Gastroesophageal sphincter (tissue), 4 donors: ENCODE data around the gene KRTAP4-6. TPM values are rescaled to one million over a fixed set of nuclear protein-coding genes. Genes with fewer than 3 reads are reported as not detected.
"Not testable (repeated sequence)": the region's sequence is repeated elsewhere in the genome, so short reads cannot be mapped to it uniquely, and the experiment has no call there.

Experiments
- ATAC-seq: fragments of 150-250 bp; one replicate; pipeline ENCODE4 v1.9.1; 2016; ENCODE audit warnings: mild to moderate bottlenecking, moderate library complexity
- H3K27ac ChIP-seq, 4 donors: fragments of 200-600 bp; sonication (generic) in 3 of 4; 1 replicate in 3 of 4; 2 replicates in 1 of 4; pipeline ENCODE4 v1.5.1; 2016 to 2019
- H3K27me3 ChIP-seq: fragments of 200-600 bp; sonication (generic); one replicate; pipeline ENCODE4 v1.5.1; 2019
- H3K36me3 ChIP-seq, 2 donors: fragments of 200-600 bp; sonication (generic); one replicate each; pipeline ENCODE4 v1.5.1; 2019; ENCODE audit warnings: control low read depth in 1 of 2
- H3K4me1 ChIP-seq, 3 donors: fragments of 200-600 bp; sonication (generic); 1 replicate in 2 of 3; 2 replicates in 1 of 3; pipeline ENCODE4 v1.5.1; 2016 to 2019; ENCODE audit warnings: control low read depth in 2 of 3
- H3K4me3 ChIP-seq, 2 donors: fragments of 200-600 bp; sonication (generic); one replicate each; pipeline ENCODE4 v1.5.1; 2019; ENCODE audit warnings: mild to moderate bottlenecking in 1 of 2, moderate library complexity in 1 of 2
- H3K9me3 ChIP-seq, 3 donors: fragments of 200-600 bp; sonication (generic); one replicate each; pipeline ENCODE4 v1.5.1; 2017 to 2019; ENCODE audit warnings: control low read depth in 2 of 3
- EP300 ChIP-seq: sonication (generic); formaldehyde crosslinking; IDR thresholded peaks from one replicate; pipeline ENCODE4 v1.6.1; 2017; ENCODE audit warnings: antibody characterized with exemption, mild to moderate bottlenecking
- POLR2A ChIP-seq, 2 donors: fragments of 450-650 bp; IDR thresholded peaks; one replicate each; pipeline ENCODE4 v1.6.1; 2017; ENCODE audit warnings: antibody characterized with exemption in 2 of 2, mild to moderate bottlenecking in 2 of 2, moderate library complexity in 1 of 2
- POLR2AphosphoS5 ChIP-seq: sonication (generic); formaldehyde crosslinking; IDR thresholded peaks from one replicate; pipeline ENCODE4 v1.6.1; 2017; ENCODE audit warnings: antibody characterized with exemption
- WGBS, 2 donors: methylation state at CpG; one replicate each; pipeline ENCODE4 v1.1.5; 2018; ENCODE audit warnings: low coverage in 1 of 2; 5-methylcytosine and 5-hydroxymethylcytosine counted together
- total RNA-seq, 4 donors: library from RNA; depleted of rRNA; stranded (reverse); fragments of >200 nt; gene quantifications; one replicate each; pipeline ENCODE4 v1.1.0, GENCODE V29; 2016
- TF ChIP-seq, protein P1 (sequence below), 4 experiments: fragments of 200-600 bp in 2 of 4; fragments of 450-650 bp in 2 of 4; sonication (generic) in 1 of 4; IDR thresholded peaks; one replicate each; pipeline ENCODE4 v1.5.1; 2017 to 2019; ENCODE audit warnings: antibody characterized with exemption in 4 of 4, mild to moderate bottlenecking in 2 of 4, moderate library complexity in 2 of 4

KRTAP4-6 gene
- total RNA-seq, 4 donors from 2014 or later = not detected

DNA sequence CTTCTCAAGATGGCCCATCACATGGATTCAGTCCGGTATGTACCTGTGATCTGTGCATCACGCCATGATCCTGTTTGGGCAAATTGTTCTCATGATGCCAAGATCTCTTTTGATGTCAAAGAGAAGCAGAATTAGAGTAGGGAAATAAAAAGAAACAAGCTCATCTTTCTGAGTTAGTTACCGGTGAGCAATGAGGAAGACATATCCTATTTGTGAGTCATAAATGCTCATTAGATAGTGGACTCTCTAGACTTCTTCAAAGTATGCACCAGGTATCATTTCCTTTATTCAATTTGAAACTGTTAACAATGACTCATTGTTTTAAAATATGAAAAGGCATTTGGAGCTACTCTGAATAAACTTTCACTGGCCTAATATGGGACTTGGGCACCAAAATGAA is 8.4 kb downstream of the KRTAP4-6 start:
- no peak overlapping the region for H3K4me3 ChIP-seq
- no peaks in the 10 kb centered on the region for H3K4me1 ChIP-seq
- H3K27ac ChIP-seq = no peak overlapping the region
- no peaks in the 10 kb centered on the region for H3K9me3 ChIP-seq
- WGBS, 2 donors = 83 to 85% methylated on average over 3 of the region's 3 CpGs
- no peaks in the 10 kb centered on the region for H3K36me3 ChIP-seq
- TF ChIP-seq, protein P1, sequence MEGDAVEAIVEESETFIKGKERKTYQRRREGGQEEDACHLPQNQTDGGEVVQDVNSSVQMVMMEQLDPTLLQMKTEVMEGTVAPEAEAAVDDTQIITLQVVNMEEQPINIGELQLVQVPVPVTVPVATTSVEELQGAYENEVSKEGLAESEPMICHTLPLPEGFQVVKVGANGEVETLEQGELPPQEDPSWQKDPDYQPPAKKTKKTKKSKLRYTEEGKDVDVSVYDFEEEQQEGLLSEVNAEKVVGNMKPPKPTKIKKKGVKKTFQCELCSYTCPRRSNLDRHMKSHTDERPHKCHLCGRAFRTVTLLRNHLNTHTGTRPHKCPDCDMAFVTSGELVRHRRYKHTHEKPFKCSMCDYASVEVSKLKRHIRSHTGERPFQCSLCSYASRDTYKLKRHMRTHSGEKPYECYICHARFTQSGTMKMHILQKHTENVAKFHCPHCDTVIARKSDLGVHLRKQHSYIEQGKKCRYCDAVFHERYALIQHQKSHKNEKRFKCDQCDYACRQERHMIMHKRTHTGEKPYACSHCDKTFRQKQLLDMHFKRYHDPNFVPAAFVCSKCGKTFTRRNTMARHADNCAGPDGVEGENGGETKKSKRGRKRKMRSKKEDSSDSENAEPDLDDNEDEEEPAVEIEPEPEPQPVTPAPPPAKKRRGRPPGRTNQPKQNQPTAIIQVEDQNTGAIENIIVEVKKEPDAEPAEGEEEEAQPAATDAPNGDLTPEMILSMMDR (IDR thresholded peaks at IDR 0.05) = no peak
- TF ChIP-seq EP300 (no peak), POLR2A (IDR thresholded peaks at IDR 0.05) (no peak), POLR2AphosphoS5 (no peak)
- ATAC-seq = no peak
- no peaks in the 10 kb centered on the region for H3K27me3 ChIP-seq

DNA sequence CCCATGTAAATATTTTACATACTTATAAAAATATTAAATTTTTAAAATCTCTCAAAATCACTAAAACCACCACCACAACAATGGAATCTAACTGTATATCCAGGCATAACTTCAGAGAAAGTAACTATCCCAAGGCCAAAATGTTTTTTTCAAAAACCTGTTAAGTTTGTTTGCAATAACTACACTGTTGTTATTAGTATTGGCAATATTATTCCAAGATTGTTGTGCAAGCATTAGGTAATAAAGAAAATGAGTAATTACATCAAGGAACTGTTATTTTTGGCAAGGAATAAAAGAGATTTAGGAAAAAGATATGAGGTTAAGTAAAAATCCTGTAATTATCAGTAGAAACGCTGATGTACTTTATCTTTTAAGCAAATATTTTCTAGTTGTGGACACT is 13.0 kb downstream of the KRTAP4-6 start:
- H3K4me3 ChIP-seq = no peak overlapping the region
- WGBS, 2 donors = 67 to 92% methylated on average over 1 of the region's 1 CpG

DNA sequence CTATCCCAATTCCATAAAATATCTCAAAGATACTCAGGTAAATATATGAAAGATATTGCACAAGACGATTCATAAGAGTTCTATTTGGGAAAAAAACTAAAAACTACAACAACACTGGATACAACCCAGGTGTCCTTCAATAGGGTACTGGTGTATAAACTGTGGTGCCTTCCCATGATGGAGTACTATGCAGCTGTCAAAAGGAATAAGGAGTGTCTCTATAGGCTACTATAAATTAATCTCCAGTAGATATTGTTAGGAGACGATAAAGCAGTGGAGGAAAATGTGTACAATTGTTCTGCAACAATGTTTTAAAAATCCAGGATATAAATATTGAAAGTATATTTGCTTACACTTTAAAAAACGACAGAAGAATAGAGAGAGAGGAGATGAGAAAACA is 13.9 kb downstream of the KRTAP4-6 start:
- TF ChIP-seq POLR2AphosphoS5 = no peak
- TF ChIP-seq, protein P1 (IDR thresholded peaks at IDR 0.05) = no peak
- no peak for TF ChIP-seq POLR2A (IDR thresholded peaks at IDR 0.05)
- no peak for TF ChIP-seq EP300
- Histone ChIP-seq H3K27me3 (peaks cover 14% of the 10 kb centered on the region), H3K36me3 (no peaks in the 10 kb centered on the region), H3K27ac (no peak overlapping the region), H3K4me3 (no peak overlapping the region), H3K9me3 (no peaks in the 10 kb centered on the region), H3K4me1 (no peaks in the 10 kb centered on the region)
- no peak for ATAC-seq
- WGBS, 2 donors = 77 to 91% methylated on average over 3 of the region's 3 CpGs

More for the DNA sequence above, 13.0 kb downstream of the KRTAP4-6 start:
- Histone ChIP-seq H3K27me3 (peaks cover 10% of the 10 kb centered on the region), H3K27ac (no peak overlapping the region), H3K36me3 (no peaks in the 10 kb centered on the region), H3K9me3 (no peaks in the 10 kb centered on the region), H3K4me1 (no peaks in the 10 kb centered on the region)
- no peak for TF ChIP-seq EP300
- TF ChIP-seq, protein P1 (IDR thresholded peaks at IDR 0.05) = no peak
- no peak for TF ChIP-seq POLR2A (IDR thresholded peaks at IDR 0.05)
- no peak for TF ChIP-seq POLR2AphosphoS5
- no peak for ATAC-seq

DNA sequence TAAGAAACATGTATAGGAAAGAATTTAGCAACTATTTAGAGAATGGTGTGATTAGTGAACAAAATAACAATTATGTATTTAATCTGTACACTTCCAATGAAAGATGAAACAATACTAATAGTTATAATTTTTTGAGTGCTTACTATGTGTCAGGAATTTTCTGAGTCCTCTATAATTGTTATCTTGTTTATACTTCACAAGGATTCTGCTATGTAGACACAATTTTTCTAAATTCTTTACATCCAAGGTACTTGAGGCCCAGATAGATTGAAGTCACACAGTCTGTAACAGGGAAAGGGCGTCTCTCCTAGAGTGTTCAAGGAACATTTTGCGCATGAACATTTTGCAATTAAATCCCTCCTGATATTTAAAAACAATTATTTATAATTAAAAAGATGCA is 15.3 kb downstream of the KRTAP4-6 start:
- Histone ChIP-seq H3K4me3 (no peak overlapping the region), H3K27ac (no peak overlapping the region), H3K27me3 (peaks cover 25% of the 10 kb centered on the region), H3K4me1 (no peaks in the 10 kb centered on the region), H3K36me3 (no peaks in the 10 kb centered on the region), H3K9me3 (no peaks in the 10 kb centered on the region)
- ATAC-seq = no peak
- TF ChIP-seq, protein P1 (IDR thresholded peaks at IDR 0.05) = no peak
- no peak for TF ChIP-seq POLR2A (IDR thresholded peaks at IDR 0.05)
- TF ChIP-seq EP300 = no peak
- no peak for TF ChIP-seq POLR2AphosphoS5
- 95 to 100% methylated on average over 2 of the region's 2 CpGs for WGBS, 2 donors

DNA sequence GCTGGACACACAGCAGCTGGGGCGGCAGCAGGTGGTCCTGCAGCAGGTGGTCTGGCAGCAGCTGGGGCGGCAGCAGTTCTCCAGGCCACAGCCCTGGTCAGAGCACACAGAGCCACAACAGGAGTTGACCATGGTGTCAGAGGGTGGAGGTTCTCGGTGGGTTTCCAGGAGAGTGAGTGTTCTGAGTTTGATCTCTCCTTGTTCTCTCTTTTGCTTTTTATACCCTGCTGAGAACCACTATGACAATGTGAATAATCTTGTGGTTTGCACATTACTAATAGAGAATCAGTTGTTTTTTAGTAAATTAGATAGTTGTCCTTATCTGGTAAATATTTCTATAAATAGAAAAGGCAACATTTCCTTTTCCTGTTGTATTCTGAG is 16.4 kb downstream of the KRTAP4-6 start, which contains the start of gene KRTAP4-12:
Gene KRTAP4-12, minus strand, starts transcription at position 192 of the 381 bp plus-strand sequence. Its CDS starts 60 bp downstream, at position 132.
- WGBS, 2 donors = 38 to 84% methylated on average over 2 to 3 of the region's 3 CpGs

DNA sequence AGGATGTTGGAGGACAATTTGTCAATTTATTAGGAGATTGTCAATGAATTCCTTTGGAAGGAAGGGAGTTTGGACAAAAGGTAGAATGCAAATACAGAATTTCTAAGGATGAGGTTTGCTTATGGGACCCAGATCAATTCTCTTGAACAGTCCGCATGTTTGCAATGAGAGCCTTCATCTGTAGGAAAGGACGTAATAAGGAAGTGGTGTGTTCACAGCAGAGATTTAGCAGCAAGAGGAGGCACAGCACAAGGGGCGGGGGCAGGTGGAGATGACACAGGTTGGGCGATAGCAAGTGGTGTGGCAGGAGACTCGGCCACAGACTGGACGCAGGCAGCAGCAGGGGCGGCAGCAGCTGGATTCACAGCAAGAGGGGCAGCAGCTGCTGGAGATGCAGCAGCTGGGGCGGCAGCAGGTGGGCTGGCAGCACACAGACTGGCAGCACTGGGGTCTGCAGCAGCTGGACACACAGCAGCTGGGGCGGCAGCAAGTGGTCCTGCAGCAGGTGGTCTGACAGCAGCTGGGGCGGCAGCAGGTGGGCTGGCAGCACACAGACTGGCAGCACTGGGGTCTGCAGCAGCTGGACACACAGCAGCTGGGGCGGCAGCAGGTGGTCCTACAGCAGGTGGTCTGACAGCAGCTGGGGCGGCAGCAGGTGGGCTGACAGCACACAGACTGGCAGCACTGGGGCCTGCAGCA is 16.9 kb downstream of the KRTAP4-6 start:
- H3K4me1 ChIP-seq = not testable (repeated sequence)
- 68 to 89% methylated on average over 6 to 7 of the region's 12 CpGs for WGBS, 2 donors

More for the DNA sequence above, 16.4 kb downstream of the KRTAP4-6 start, which contains the start of gene KRTAP4-12:
- not testable (repeated sequence) for H3K4me1 ChIP-seq, H3K9me3 ChIP-seq, H3K4me3 ChIP-seq, H3K36me3 ChIP-seq, ATAC-seq, H3K27ac ChIP-seq
- peaks cover 26% of the 10 kb centered on the region for H3K27me3 ChIP-seq

More for the DNA sequence above, 16.9 kb downstream of the KRTAP4-6 start:
- H3K27ac ChIP-seq, H3K36me3 ChIP-seq, ATAC-seq, H3K9me3 ChIP-seq, H3K4me3 ChIP-seq: not testable (repeated sequence)
- H3K27me3 ChIP-seq = peaks cover 26% of the 10 kb centered on the region
